ENCODE data around the gene ANO1. TPM values are rescaled to one million over a fixed set of nuclear protein-coding genes. Genes with fewer than 3 reads are reported as not detected.

The ANO1 gene
- total RNA-seq, 1 donor from 2014 or later: not detected

DNA sequence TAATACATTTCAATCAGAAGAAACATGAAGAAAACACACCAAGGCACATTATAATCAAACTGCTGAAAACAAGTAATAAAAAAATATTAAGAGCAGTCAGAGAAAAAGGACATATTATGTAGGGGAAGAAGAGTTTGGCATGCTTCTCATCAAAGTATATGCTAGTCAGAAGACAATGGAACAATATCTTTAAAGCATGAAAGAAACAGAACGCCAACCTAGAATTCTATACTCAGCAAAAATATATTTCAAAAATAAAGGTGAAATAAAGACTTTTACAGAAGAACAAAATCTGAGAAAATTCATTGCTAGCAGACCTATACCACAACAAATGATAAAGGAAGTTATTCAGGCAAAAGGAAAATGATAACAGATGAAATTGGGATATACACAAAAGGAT lies 34.6 kb upstream of the ANO1 start:
- Mint-ChIP-seq H3K27me3 (ENCODE audit: unreplicated experiment) (peaks cover 63% of the 10 kb centered on the region), H3K36me3 (ENCODE audit: unreplicated experiment) (peaks cover 6% of the 10 kb centered on the region), H3K4me1 (ENCODE audit: unreplicated experiment) (no peaks in the 10 kb centered on the region), H3K4me3 (ENCODE audit: unreplicated experiment) (no peak overlapping the region), H3K27ac (ENCODE audit: unreplicated experiment) (no peak overlapping the region), H3K9me3 (ENCODE audit: unreplicated experiment) (peaks cover 33% of the 10 kb centered on the region)
- TF ChIP-seq, protein P1, sequence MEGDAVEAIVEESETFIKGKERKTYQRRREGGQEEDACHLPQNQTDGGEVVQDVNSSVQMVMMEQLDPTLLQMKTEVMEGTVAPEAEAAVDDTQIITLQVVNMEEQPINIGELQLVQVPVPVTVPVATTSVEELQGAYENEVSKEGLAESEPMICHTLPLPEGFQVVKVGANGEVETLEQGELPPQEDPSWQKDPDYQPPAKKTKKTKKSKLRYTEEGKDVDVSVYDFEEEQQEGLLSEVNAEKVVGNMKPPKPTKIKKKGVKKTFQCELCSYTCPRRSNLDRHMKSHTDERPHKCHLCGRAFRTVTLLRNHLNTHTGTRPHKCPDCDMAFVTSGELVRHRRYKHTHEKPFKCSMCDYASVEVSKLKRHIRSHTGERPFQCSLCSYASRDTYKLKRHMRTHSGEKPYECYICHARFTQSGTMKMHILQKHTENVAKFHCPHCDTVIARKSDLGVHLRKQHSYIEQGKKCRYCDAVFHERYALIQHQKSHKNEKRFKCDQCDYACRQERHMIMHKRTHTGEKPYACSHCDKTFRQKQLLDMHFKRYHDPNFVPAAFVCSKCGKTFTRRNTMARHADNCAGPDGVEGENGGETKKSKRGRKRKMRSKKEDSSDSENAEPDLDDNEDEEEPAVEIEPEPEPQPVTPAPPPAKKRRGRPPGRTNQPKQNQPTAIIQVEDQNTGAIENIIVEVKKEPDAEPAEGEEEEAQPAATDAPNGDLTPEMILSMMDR (IDR thresholded peaks at IDR 0.05): no peak
- DNase-seq (ENCODE audit: extremely low spot score, unreplicated experiment): no peak

DNA sequence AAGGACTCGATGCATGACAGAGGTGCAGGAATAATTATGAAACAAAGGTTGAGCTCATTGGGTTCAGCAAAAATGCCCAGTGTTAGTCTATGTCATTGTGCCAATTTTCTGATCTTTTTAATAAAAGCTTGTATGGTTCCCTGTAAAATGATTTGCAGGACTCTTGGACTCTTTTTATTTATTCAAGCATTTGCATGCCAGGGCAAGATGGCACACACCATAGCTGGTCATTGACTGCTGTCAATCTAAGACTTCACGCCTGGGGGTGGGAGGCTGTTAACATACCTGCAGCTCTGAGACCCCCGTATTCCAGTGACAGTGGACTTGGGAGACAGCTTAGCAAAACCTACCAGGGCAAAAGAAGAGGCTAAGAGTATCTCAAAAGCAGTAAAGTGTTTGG lies 32.0 kb upstream of the ANO1 start:
- H3K36me3 Mint-ChIP-seq (ENCODE audit: unreplicated experiment): peaks cover 6% of the 10 kb centered on the region
- no peak overlapping the region for H3K4me3 Mint-ChIP-seq (ENCODE audit: unreplicated experiment)
- DNase-seq (ENCODE audit: extremely low spot score, unreplicated experiment): no peak
- TF ChIP-seq, protein P1 (IDR thresholded peaks at IDR 0.05): no peak
- peaks cover 66% of the 10 kb centered on the region for H3K27me3 Mint-ChIP-seq (ENCODE audit: unreplicated experiment)
- no peaks in the 10 kb centered on the region for H3K4me1 Mint-ChIP-seq (ENCODE audit: unreplicated experiment)
- no peak overlapping the region for H3K27ac Mint-ChIP-seq (ENCODE audit: unreplicated experiment)
- peaks cover 22% of the 10 kb centered on the region for H3K9me3 Mint-ChIP-seq (ENCODE audit: unreplicated experiment)

- Mint-ChIP-seq H3K27ac (ENCODE audit: unreplicated experiment) (no peak overlapping the region), H3K9me3 (ENCODE audit: unreplicated experiment) (peaks cover 8% of the 10 kb centered on the region), H3K4me3 (ENCODE audit: unreplicated experiment) (no peak overlapping the region), H3K36me3 (ENCODE audit: unreplicated experiment) (no peaks in the 10 kb centered on the region), H3K27me3 (ENCODE audit: unreplicated experiment) (peaks cover 72% of the 10 kb centered on the region), H3K4me1 (ENCODE audit: unreplicated experiment) (no peaks in the 10 kb centered on the region)
- peak; percentile 63 for DNase-seq (ENCODE audit: extremely low spot score, unreplicated experiment)
- TF ChIP-seq, protein P1 (IDR thresholded peaks at IDR 0.05): peak; percentile 35
These were observed 29.7 kb upstream of the ANO1 start for GRCh38 chr11:70048279-70049024.

- Mint-ChIP-seq H3K4me3 (ENCODE audit: unreplicated experiment) (no peak overlapping the region), H3K27ac (ENCODE audit: unreplicated experiment) (no peak overlapping the region), H3K36me3 (ENCODE audit: unreplicated experiment) (no peaks in the 10 kb centered on the region), H3K27me3 (ENCODE audit: unreplicated experiment) (peaks cover 74% of the 10 kb centered on the region), H3K9me3 (ENCODE audit: unreplicated experiment) (peaks cover 7% of the 10 kb centered on the region), H3K4me1 (ENCODE audit: unreplicated experiment) (no peaks in the 10 kb centered on the region)
- TF ChIP-seq, protein P1 (IDR thresholded peaks at IDR 0.05): no peak
- DNase-seq (ENCODE audit: extremely low spot score, unreplicated experiment): no peak
These were observed 29.1 kb upstream of the ANO1 start for GRCh38 chr11:70049045-70049444.

GRCh38 chr11:70050243-70050642 lies 27.9 kb upstream of the ANO1 start:
- H3K4me1 Mint-ChIP-seq (ENCODE audit: unreplicated experiment): no peaks in the 10 kb centered on the region
- TF ChIP-seq, protein P1 (IDR thresholded peaks at IDR 0.05): no peak

More at GRCh38 chr11:70050243-70050642, 27.9 kb upstream of the ANO1 start:
- no peak overlapping the region for H3K4me3 Mint-ChIP-seq (ENCODE audit: unreplicated experiment)
- H3K9me3 Mint-ChIP-seq (ENCODE audit: unreplicated experiment): peaks cover 2% of the 10 kb centered on the region
- peak; percentile 68 for DNase-seq (ENCODE audit: extremely low spot score, unreplicated experiment)
- peaks cover 73% of the 10 kb centered on the region for H3K27me3 Mint-ChIP-seq (ENCODE audit: unreplicated experiment)
- H3K27ac Mint-ChIP-seq (ENCODE audit: unreplicated experiment): no peak overlapping the region
- H3K36me3 Mint-ChIP-seq (ENCODE audit: unreplicated experiment): no peaks in the 10 kb centered on the region

Measured in osteocyte (in vitro differentiated cells).